Smooth muscle cell of the umbilical artery (primary cell): ENCODE data around the gene GTF2H2. TPM values are rescaled to one million over a fixed set of nuclear protein-coding genes. Genes with fewer than 3 reads are reported as not detected.

ENCODE experiments used
- total RNA-seq: library from RNA; depleted of rRNA; stranded (reverse); fragments of >200 nt; gene quantifications from 2 replicates; pipeline ENCODE4 v1.2.3, GENCODE V29; 2014

Gene GTF2H2
- 22.0 and 35.7 TPM in 2 replicates for total RNA-seq

DNA sequence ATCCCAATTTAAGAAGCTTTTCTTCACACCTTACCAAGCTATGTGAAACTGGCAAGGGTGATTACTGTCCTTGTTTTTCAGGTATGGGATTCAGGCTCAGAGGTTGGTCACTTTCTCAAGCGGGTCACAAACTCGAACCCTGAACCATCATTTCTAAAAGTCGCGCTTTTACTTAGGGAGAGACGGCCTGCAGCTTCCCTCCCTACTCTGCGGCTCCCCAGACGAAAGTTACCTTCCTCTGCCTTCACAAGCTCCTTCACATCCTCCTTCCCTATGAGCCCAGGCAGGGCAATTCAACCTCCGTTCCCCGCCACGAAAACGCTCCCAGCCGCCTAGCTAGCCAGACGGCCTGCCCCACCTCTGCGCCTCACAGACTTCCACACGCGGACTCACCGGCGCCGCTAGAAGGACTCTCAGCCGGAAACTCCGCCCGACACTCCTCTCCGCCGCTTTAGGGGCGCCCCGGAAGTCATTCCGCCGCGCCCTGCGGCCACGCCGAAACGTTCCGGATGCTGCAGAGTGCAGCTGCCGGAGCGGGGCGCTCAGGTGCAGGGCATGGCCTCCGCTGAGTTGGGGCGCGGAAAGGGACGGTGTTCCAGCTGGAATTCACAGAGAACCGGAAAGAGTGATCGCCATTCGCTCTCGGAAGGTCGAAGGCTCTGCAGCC, at the start of gene GTF2H2:
GTF2H2 (minus strand) TSS at position 415 of the 667 bp plus-strand sequence. CDS start 4,913 bp downstream, outside the sequence.

DNA sequence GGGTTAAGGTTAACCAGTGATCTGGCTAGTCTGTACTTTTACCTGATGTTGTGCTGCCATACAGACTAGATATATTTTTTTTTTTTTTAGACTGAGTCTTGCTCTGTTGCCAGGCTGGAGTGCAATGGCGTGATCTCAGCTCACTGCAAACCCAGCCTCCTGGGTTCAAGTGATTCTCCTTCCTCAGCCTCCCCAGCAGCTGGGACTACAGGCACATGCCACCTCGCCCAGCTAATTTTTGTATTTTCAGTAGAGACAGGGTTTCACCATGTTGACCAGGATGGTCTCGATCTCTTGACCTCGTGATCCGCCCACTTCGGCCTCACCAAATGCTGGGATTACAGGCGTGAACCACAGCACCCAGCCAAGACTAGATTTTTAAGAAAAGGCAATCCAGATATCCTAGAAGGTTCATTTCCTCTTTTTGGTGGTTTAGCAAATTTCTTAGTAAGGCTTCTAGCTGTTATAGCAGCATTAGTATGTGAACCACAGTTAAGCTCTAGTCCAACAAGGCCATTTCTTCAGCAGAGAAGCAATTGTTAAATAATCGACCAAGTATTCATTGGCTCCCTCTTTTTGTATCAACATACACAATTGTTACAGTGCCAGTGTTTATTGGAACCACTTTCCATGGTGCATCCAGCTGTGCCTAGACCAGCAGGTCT, 42.1 kb downstream of the GTF2H2 start, which contains the start of gene NAIP:
NAIP (minus strand) TSS at position 51 of the 665 bp plus-strand sequence. CDS start 12,424 bp downstream, outside the sequence.

Other genes with a start within 250 kb of the GTF2H2 start
- 2.8 and 5.0 TPM in 2 replicates for gene SERF1A, start 167.0 kb downstream of the GTF2H2 start, total RNA-seq
- gene SMN1, start 142.6 kb downstream of the GTF2H2 start, total RNA-seq: 22.0 and 23.9 TPM in 2 replicates
- gene NAIP, start 42.3 kb downstream of the GTF2H2 start, total RNA-seq: 1.2 and 5.2 TPM in 2 replicates